WTC11 (cell line): ENCODE data around the gene CLK3. TPM values are rescaled to one million over a fixed set of nuclear protein-coding genes. Genes with fewer than 3 reads are reported as not detected.
"Not testable (repeated sequence)": the region's sequence is repeated elsewhere in the genome, so short reads cannot be mapped to it uniquely, and the experiment has no call there.

Source experiments
- ATAC-seq: fragments of 200-7000 bp; cut with Tn5 transposase; 2 replicates; pipeline ENCODE4 v1.10.0; 2021; ENCODE audit warnings: mild to moderate bottlenecking, moderate library complexity
- CTCF ChIA-PET: fragments of 300-600 bp; sonication (Branson Sonifier 250); formaldehyde crosslinking; loops from one replicate; lab custom pipeline; 2021; ENCODE audit warnings: antibody characterized with exemption; lab: Charles Lee
- POLR2A ChIA-PET: fragments of 350-600 bp; sonication (Branson Sonifier 250); formaldehyde crosslinking; loops from one replicate; lab custom pipeline; 2021; ENCODE audit warnings: antibody characterized with exemption; lab: Charles Lee
- DNase-seq: peaks from one replicate; pipeline ENCODE4 v3.0.0; 2021; ENCODE audit warnings: low spot score
- H3K27ac Mint-ChIP-seq: 2 replicates; pipeline ENCODE4 v1.8.0; 2021; ENCODE audit warnings: mixed read lengths
- H3K27me3 Mint-ChIP-seq: 2 replicates; pipeline ENCODE4 v1.8.0; 2021; ENCODE audit warnings: low read depth, mild to moderate bottlenecking, moderate library complexity, mixed read lengths
- H3K36me3 Mint-ChIP-seq: 2 replicates; pipeline ENCODE4 v1.8.0; 2021; ENCODE audit warnings: mixed read lengths
- H3K4me1 Mint-ChIP-seq: 2 replicates; pipeline ENCODE4 v1.8.0; 2022; ENCODE audit warnings: mixed read lengths
- H3K4me3 Mint-ChIP-seq: 2 replicates; pipeline ENCODE4 v1.8.0; 2021; ENCODE audit warnings: mild to moderate bottlenecking, moderate library complexity, mixed read lengths
- H3K9me3 Mint-ChIP-seq: 2 replicates; pipeline ENCODE4 v1.8.0; 2021; ENCODE audit warnings: mixed read lengths
- ELF4 ChIP-seq: sonication (generic); formaldehyde crosslinking; IDR thresholded peaks from 2 replicates; pipeline ENCODE4 v1.8.1; 2022; ENCODE audit warnings: low read depth, mild to moderate bottlenecking, moderate library complexity, missing genetic modification reagents
- EMX1 ChIP-seq: fragments of 250-450 bp; sonication (Bioruptor Pico); IDR thresholded peaks from 2 replicates; pipeline ENCODE4 v1.8.0; 2021; ENCODE audit warnings: mild to moderate bottlenecking
- GTF2I ChIP-seq: fragments of 250-450 bp; sonication (Bioruptor Pico); conservative IDR thresholded peaks from 2 replicates; pipeline ENCODE4 v1.4.0; 2021; ENCODE audit warnings: mild to moderate bottlenecking
- HMGA2 ChIP-seq: fragments of 250-450 bp; sonication (Bioruptor Pico); IDR thresholded peaks from 2 replicates; pipeline ENCODE4 v1.4.0; 2021; ENCODE audit warnings: mild to moderate bottlenecking, moderate library complexity
- IRF2 ChIP-seq: sonication (generic); formaldehyde crosslinking; IDR thresholded peaks from 2 replicates; pipeline ENCODE4 v1.8.0; 2022; ENCODE audit warnings: low read depth, missing genetic modification reagents, borderline replicate concordance
- NFATC4 ChIP-seq: fragments of 250-450 bp; sonication (Bioruptor Pico); IDR thresholded peaks from 2 replicates; pipeline ENCODE4 v1.9.0; 2021; ENCODE audit warnings: mild to moderate bottlenecking
- OVOL2 ChIP-seq: fragments of 250-450 bp; sonication (Bioruptor Pico); IDR thresholded peaks from 2 replicates; pipeline ENCODE4 v1.9.0; 2021; ENCODE audit warnings: mild to moderate bottlenecking, borderline replicate concordance
- RORB ChIP-seq: fragments of 250-450 bp; sonication (Bioruptor Pico); IDR thresholded peaks from 2 replicates; pipeline ENCODE4 v1.9.0; 2021; ENCODE audit warnings: mild to moderate bottlenecking
- SOX15 ChIP-seq: fragments of 250-450 bp; sonication (Bioruptor Pico); IDR thresholded peaks from 2 replicates; pipeline ENCODE4 v1.9.0; 2021; ENCODE audit warnings: mild to moderate bottlenecking
- TEAD1 ChIP-seq: sonication (generic); formaldehyde crosslinking; IDR thresholded peaks from 2 replicates; pipeline ENCODE4 v1.8.0; 2022; ENCODE audit warnings: mild to moderate bottlenecking, missing genetic modification reagents
- ZNF263 ChIP-seq: sonication (generic); formaldehyde crosslinking; IDR thresholded peaks from 2 replicates; pipeline ENCODE4 v1.8.1; 2022; ENCODE audit warnings: low read depth, mild to moderate bottlenecking, moderate library complexity, missing genetic modification reagents
- total RNA-seq: library from RNA; stranded (reverse); gene quantifications from 3 replicates; pipeline ENCODE4 v1.2.3, GENCODE V29; 2021
- TF ChIP-seq, protein P1 (sequence below): fragments of 250-450 bp; sonication (Bioruptor Pico); IDR thresholded peaks from 2 replicates; pipeline ENCODE4 v1.9.0; 2021; ENCODE audit warnings: mild to moderate bottlenecking, borderline replicate concordance
- TF ChIP-seq, protein P2 (sequence below): sonication (generic); formaldehyde crosslinking; IDR thresholded peaks from 2 replicates; pipeline ENCODE4 v1.8.0; 2023; ENCODE audit warnings: missing genetic modification reagents
- TF ChIP-seq, protein P3 (sequence below): sonication (generic); formaldehyde crosslinking; IDR thresholded peaks from 2 replicates; pipeline ENCODE4 v1.8.0; 2022; ENCODE audit warnings: mild to moderate bottlenecking, missing genetic modification reagents
- TF ChIP-seq, protein P4 (sequence below): sonication (generic); formaldehyde crosslinking; conservative IDR thresholded peaks from 2 replicates; pipeline ENCODE4 v1.8.1; 2022; ENCODE audit warnings: mild to moderate bottlenecking, missing genetic modification reagents
- TF ChIP-seq, protein P5 (sequence below): sonication (generic); formaldehyde crosslinking; IDR thresholded peaks from 2 replicates; pipeline ENCODE4 v1.8.1; 2023; ENCODE audit warnings: mild to moderate bottlenecking, missing genetic modification reagents, moderate library complexity
- TF ChIP-seq, protein P6 (sequence below): sonication (generic); formaldehyde crosslinking; IDR thresholded peaks from 2 replicates; pipeline ENCODE4 v1.8.0; 2022; ENCODE audit warnings: missing genetic modification reagents

CLK3 gene
- total RNA-seq, 1 experiment from 2014 or later, result 48.1 TPM

DNA sequence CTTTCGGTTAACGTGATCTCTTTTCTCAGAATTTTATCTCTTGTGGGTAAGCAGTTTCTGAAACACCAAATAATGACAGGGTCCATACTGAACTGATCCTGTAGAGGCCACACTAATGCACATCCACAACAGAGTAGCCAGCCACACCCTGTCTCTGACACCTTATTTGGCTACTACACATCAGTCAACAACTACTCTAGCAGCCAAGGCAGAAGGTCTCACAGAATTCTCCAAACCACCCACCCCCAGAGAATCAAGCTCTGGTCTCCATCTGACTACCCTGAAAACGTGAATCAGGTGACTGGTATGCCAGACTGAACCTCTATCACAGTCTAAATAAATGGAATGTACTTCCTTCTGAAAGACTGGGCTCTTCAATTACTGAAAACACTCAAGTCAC is 42.2 kb downstream of the CLK3 start:
- Mint-ChIP-seq H3K9me3 (no peaks in the 10 kb centered on the region), H3K4me3 (no peak overlapping the region), H3K27me3 (no peaks in the 10 kb centered on the region), H3K36me3 (peaks cover 10% of the 10 kb centered on the region; the same call in 1 of the 2 replicates), H3K4me1 (no peaks in the 10 kb centered on the region), H3K27ac (no peak overlapping the region)
- ATAC-seq (no peak), DNase-seq (no peak)
- TF ChIP-seq OVOL2 (CRISPR knock-in tag) (no peak), GTF2I (CRISPR knock-in tag) (no peak), RORB (CRISPR knock-in tag) (no peak), NFATC4 (CRISPR knock-in tag) (no peak), HMGA2 (CRISPR knock-in tag) (no peak), SOX15 (CRISPR knock-in tag) (no peak), TEAD1 (CRISPR knock-in tag) (no peak), ZNF263 (CRISPR knock-in tag) (no peak), EMX1 (CRISPR knock-in tag) (no peak), ELF4 (CRISPR knock-in tag) (no peak)
- TF ChIP-seq, protein P1, sequence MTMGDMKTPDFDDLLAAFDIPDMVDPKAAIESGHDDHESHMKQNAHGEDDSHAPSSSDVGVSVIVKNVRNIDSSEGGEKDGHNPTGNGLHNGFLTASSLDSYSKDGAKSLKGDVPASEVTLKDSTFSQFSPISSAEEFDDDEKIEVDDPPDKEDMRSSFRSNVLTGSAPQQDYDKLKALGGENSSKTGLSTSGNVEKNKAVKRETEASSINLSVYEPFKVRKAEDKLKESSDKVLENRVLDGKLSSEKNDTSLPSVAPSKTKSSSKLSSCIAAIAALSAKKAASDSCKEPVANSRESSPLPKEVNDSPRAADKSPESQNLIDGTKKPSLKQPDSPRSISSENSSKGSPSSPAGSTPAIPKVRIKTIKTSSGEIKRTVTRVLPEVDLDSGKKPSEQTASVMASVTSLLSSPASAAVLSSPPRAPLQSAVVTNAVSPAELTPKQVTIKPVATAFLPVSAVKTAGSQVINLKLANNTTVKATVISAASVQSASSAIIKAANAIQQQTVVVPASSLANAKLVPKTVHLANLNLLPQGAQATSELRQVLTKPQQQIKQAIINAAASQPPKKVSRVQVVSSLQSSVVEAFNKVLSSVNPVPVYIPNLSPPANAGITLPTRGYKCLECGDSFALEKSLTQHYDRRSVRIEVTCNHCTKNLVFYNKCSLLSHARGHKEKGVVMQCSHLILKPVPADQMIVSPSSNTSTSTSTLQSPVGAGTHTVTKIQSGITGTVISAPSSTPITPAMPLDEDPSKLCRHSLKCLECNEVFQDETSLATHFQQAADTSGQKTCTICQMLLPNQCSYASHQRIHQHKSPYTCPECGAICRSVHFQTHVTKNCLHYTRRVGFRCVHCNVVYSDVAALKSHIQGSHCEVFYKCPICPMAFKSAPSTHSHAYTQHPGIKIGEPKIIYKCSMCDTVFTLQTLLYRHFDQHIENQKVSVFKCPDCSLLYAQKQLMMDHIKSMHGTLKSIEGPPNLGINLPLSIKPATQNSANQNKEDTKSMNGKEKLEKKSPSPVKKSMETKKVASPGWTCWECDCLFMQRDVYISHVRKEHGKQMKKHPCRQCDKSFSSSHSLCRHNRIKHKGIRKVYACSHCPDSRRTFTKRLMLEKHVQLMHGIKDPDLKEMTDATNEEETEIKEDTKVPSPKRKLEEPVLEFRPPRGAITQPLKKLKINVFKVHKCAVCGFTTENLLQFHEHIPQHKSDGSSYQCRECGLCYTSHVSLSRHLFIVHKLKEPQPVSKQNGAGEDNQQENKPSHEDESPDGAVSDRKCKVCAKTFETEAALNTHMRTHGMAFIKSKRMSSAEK (CRISPR knock-in tag), result no peak
- TF ChIP-seq, protein P2, sequence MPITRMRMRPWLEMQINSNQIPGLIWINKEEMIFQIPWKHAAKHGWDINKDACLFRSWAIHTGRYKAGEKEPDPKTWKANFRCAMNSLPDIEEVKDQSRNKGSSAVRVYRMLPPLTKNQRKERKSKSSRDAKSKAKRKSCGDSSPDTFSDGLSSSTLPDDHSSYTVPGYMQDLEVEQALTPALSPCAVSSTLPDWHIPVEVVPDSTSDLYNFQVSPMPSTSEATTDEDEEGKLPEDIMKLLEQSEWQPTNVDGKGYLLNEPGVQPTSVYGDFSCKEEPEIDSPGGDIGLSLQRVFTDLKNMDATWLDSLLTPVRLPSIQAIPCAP (CRISPR knock-in tag), result no peak
- TF ChIP-seq, protein P3, sequence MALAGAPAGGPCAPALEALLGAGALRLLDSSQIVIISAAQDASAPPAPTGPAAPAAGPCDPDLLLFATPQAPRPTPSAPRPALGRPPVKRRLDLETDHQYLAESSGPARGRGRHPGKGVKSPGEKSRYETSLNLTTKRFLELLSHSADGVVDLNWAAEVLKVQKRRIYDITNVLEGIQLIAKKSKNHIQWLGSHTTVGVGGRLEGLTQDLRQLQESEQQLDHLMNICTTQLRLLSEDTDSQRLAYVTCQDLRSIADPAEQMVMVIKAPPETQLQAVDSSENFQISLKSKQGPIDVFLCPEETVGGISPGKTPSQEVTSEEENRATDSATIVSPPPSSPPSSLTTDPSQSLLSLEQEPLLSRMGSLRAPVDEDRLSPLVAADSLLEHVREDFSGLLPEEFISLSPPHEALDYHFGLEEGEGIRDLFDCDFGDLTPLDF, result no peak
- TF ChIP-seq, protein P4, sequence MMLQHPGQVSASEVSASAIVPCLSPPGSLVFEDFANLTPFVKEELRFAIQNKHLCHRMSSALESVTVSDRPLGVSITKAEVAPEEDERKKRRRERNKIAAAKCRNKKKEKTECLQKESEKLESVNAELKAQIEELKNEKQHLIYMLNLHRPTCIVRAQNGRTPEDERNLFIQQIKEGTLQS, result no peak
- ChIA-PET POLR2A (no interaction called here), CTCF (interaction anchor here (1.5 kb wide), 1 partner anchor 37 kb away, joined by 4 read pairs; no protein-coding TSS in a partner anchor)

DNA sequence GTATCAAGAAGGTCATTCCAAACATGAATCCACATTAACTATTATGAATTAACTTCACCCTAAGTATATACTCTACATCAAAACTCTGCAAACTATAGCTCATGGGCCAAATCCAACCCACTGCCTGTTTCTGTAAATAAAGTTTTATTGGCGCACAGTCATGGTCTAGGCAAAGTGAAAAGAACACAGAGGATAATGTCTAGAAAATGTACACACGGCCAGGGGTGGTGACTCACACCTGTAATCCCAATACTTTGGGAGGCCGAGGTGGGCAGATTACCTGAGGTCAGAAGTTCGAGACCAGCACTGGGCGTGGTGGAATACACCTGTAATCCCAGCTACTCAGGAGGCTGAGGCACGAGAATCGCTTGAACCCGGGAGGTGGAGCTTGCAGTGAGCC is 45.6 kb downstream of the CLK3 start:
- POLR2A ChIA-PET, result interaction anchor here (0.6 kb wide), 1 partner anchor 46 kb away, joined by 3 read pairs; no protein-coding TSS in a partner anchor
- not testable (repeated sequence) for H3K4me1 Mint-ChIP-seq, ATAC-seq, H3K4me3 Mint-ChIP-seq, H3K27me3 Mint-ChIP-seq, H3K36me3 Mint-ChIP-seq, H3K27ac Mint-ChIP-seq, H3K9me3 Mint-ChIP-seq, DNase-seq
- CTCF ChIA-PET, result interaction anchor here (1.2 kb wide), 2 partner anchors 26 to 108 kb away, joined by 3 read pairs; no protein-coding TSS in a partner anchor

DNA sequence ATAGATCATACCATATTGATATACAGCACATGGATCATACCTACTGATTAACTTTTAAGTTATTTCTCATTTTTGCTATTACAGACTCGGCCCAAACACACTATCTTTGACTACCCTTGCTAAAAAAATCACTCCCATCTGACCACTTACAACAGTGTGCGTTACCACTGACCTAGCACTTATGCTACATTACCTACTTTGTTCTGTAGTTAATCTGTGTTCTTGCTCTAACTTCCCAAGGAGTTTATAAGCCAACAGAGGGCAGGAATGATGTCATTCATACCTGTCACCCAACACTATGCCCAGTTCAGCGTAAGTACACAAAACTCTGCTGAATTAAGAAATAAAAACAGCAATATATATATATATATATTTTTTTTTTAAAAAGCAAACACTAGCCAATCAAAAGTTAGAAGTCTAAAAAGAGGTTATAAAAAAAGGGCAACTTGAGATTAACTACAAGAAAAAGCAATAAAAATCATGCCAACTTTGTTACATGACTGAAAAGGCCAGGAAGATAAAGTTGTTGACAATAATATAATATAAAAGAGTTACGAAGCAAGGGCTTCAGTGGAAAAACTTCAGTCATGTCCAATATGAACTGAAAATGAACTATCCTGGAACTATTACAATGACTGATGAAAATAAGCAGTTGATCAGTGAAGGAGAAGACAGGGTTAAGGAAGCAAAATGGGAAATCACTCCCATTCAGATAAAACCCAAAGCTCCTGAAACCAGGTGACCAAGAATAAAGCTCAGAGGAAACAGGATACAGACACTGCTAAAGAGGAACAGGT is 46.6 kb downstream of the CLK3 start:
- ChIA-PET POLR2A (interaction anchor here (1.2 kb wide), 1 partner anchor 99 kb away, joined by 3 read pairs; no protein-coding TSS in a partner anchor), CTCF (interaction anchor here (1.2 to 3.9 kb wide), 6 partner anchors 27 to 107 kb away, joined by 3 to 24 read pairs (median 4); no protein-coding TSS in a partner anchor)
- H3K9me3 Mint-ChIP-seq, result no peaks in the 10 kb centered on the region
- H3K36me3 Mint-ChIP-seq, result no peaks in the 10 kb centered on the region; the same call in 1 of the 2 replicates
- H3K27me3 Mint-ChIP-seq, result no peaks in the 10 kb centered on the region
- ATAC-seq (no peak), DNase-seq (no peak)
- no peak overlapping the region for H3K4me3 Mint-ChIP-seq
- peaks cover 4% of the 10 kb centered on the region; the same call in 1 of the 2 replicates for H3K4me1 Mint-ChIP-seq
- no peak overlapping the region for H3K27ac Mint-ChIP-seq
- TF ChIP-seq, protein P5, sequence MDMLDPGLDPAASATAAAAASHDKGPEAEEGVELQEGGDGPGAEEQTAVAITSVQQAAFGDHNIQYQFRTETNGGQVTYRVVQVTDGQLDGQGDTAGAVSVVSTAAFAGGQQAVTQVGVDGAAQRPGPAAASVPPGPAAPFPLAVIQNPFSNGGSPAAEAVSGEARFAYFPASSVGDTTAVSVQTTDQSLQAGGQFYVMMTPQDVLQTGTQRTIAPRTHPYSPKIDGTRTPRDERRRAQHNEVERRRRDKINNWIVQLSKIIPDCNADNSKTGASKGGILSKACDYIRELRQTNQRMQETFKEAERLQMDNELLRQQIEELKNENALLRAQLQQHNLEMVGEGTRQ (CRISPR knock-in tag), result no peak
- no peak for TF ChIP-seq ZNF263 (CRISPR knock-in tag)
- TF ChIP-seq, protein P6, sequence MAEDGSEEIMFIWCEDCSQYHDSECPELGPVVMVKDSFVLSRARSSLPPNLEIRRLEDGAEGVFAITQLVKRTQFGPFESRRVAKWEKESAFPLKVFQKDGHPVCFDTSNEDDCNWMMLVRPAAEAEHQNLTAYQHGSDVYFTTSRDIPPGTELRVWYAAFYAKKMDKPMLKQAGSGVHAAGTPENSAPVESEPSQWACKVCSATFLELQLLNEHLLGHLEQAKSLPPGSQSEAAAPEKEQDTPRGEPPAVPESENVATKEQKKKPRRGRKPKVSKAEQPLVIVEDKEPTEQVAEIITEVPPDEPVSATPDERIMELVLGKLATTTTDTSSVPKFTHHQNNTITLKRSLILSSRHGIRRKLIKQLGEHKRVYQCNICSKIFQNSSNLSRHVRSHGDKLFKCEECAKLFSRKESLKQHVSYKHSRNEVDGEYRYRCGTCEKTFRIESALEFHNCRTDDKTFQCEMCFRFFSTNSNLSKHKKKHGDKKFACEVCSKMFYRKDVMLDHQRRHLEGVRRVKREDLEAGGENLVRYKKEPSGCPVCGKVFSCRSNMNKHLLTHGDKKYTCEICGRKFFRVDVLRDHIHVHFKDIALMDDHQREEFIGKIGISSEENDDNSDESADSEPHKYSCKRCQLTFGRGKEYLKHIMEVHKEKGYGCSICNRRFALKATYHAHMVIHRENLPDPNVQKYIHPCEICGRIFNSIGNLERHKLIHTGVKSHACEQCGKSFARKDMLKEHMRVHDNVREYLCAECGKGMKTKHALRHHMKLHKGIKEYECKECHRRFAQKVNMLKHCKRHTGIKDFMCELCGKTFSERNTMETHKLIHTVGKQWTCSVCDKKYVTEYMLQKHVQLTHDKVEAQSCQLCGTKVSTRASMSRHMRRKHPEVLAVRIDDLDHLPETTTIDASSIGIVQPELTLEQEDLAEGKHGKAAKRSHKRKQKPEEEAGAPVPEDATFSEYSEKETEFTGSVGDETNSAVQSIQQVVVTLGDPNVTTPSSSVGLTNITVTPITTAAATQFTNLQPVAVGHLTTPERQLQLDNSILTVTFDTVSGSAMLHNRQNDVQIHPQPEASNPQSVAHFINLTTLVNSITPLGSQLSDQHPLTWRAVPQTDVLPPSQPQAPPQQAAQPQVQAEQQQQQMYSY (CRISPR knock-in tag), result no peak
- TF ChIP-seq IRF2 (CRISPR knock-in tag), result no peak
